Cardiac muscle cell (in vitro differentiated cells and primary cell): ENCODE data around the gene ARMC8. TPM values are rescaled to one million over a fixed set of nuclear protein-coding genes. Genes with fewer than 3 reads are reported as not detected.

ENCODE experiments used
- polyA plus RNA-seq: library from polyadenylated mRNA; unstranded; fragments of >200 nt; fragmentation: Nextera tagmentation; extraction: Ambion mirVana; gene quantifications from 2 replicates; pipeline ENCODE4 v1.2.1, GENCODE V29; 2016
- total RNA-seq: library from RNA; depleted of rRNA; stranded (reverse); fragments of >200 nt; gene quantifications from 2 replicates; pipeline ENCODE4 v1.2.3, GENCODE V29; 2016

Gene ARMC8
- total and polyA plus RNA-seq, 2 experiments from 2014 or later = 33.9 to 34.5 TPM

Other genes starting within 250 kb of the ARMC8 start
- 0.07 TPM in 1 of 2 replicates, not detected in the other for gene CLDN18, start 177.1 kb upstream of the ARMC8 start, total RNA-seq
- 0.26 and 0.69 TPM in 2 replicates for gene CLDN18, start 177.1 kb upstream of the ARMC8 start, polyA plus RNA-seq
- gene DZIP1L, start 71.7 kb upstream of the ARMC8 start, total RNA-seq = 28.2 and 81.3 TPM in 2 replicates
- gene DZIP1L, start 71.7 kb upstream of the ARMC8 start, polyA plus RNA-seq = 19.4 and 21.5 TPM in 2 replicates
- gene A4GNT, start 54.9 kb upstream of the ARMC8 start, total RNA-seq = not detected in 2 replicates
- gene A4GNT, start 54.9 kb upstream of the ARMC8 start, polyA plus RNA-seq = not detected in 2 replicates
- gene DBR1, start 12.4 kb upstream of the ARMC8 start, total RNA-seq = 9.3 and 11.1 TPM in 2 replicates
- 11.3 and 14.9 TPM in 2 replicates for gene DBR1, start 12.4 kb upstream of the ARMC8 start, polyA plus RNA-seq
- 4.8 and 5.1 TPM in 2 replicates for gene NME9, start 142.6 kb downstream of the ARMC8 start, total RNA-seq
- gene NME9, start 142.6 kb downstream of the ARMC8 start, polyA plus RNA-seq = 2.9 and 4.9 TPM in 2 replicates
- gene MRAS, start 161.3 kb downstream of the ARMC8 start, total RNA-seq = 68.6 and 92.6 TPM in 2 replicates
- gene MRAS, start 161.3 kb downstream of the ARMC8 start, polyA plus RNA-seq = 66.5 and 105 TPM in 2 replicates
- 0.95 and 6.3 TPM in 2 replicates for gene ESYT3, start 247.3 kb downstream of the ARMC8 start, total RNA-seq
- 1.8 and 7.0 TPM in 2 replicates for gene ESYT3, start 247.3 kb downstream of the ARMC8 start, polyA plus RNA-seq